ENCODE results near the gene AGXT2. TPM values are rescaled to one million over a fixed set of nuclear protein-coding genes. Genes with fewer than 3 reads are reported as not detected.

The AGXT2 gene
- total and polyA plus RNA-seq, 10 of the 15 experiments (the other 5 are each of a cell fraction or from before 2014, with no cell fraction given) = not detected

DNA sequence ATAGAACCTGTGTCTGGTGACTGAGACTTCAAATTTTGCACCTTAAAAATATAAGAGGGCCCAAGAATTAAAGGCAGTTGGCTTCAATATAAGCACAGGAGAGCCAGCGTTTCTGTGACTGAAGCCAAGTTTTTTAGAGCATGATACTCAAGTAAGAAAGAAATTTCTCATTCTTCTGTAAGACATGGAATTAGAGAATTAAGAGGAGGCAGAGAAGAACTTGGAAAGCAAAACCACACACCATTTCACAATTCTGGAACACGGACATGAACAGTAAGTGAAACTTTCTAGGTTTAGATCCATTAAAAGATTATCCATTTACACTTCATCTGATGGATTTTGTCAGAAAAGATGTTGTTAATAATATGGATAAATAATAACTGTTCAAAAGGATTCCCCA, 8.9 kb upstream of the AGXT2 start:
- Histone ChIP-seq H3K79me2 (ENCODE audit: control insufficient read depth, insufficient read depth, low read length) (no peaks in the 10 kb centered on the region), H3K36me3 (ENCODE audit: control insufficient read depth in 2 of 2, insufficient read depth in 2 of 2, low read length in 1 of 2) (no peaks in the 10 kb centered on the region), H4K20me1 (ENCODE audit: control insufficient read depth, insufficient read depth) (no peaks in the 10 kb centered on the region), H3K27me3 (replicated peaks in 1 of 2; ENCODE audit: control insufficient read depth in 2 of 2, insufficient read depth in 2 of 2, low read length in 1 of 2) (no peaks in the 10 kb centered on the region), H3K9ac (ENCODE audit: control insufficient read depth, insufficient read depth, low read length) (no peak overlapping the region), H3K4me2 (ENCODE audit: control insufficient read depth, insufficient read depth) (no peak overlapping the region), H3K4me1 (ENCODE audit: control insufficient read depth, insufficient read depth, low read length) (no peaks in the 10 kb centered on the region), H2AFZ (ENCODE audit: control insufficient read depth, low read depth, low read length) (no peak overlapping the region), H3K9me3 (replicated peaks; ENCODE audit: control insufficient read depth, insufficient read depth, low read length) (no peaks in the 10 kb centered on the region), H3K4me3 (no peak overlapping the region), H3K27ac (ENCODE audit: control insufficient read depth, insufficient read depth) (no peak overlapping the region)
- ChIA-PET CTCF (no interaction called here), RAD21 (ENCODE audit: unreplicated experiment) (interaction anchor here (0.8 kb wide), 1 partner anchor 722 kb away, joined by 3 read pairs; no protein-coding TSS in a partner anchor), POLR2A (interaction anchor here (1.2 kb wide), 1 partner anchor 156 kb away, joined by 3 read pairs; no protein-coding TSS in a partner anchor), SMC1A (ENCODE audit: uncharacterized antibody, unreplicated experiment) (interaction anchor here (1.2 to 1.3 kb wide), 2 partner anchors 11 to 12 kb away, joined by 3 to 4 read pairs; no protein-coding TSS in a partner anchor)
- FAIRE-seq = no peak
- intact Hi-C loops (cut with micrococcal nuclease; ENCODE audit: unreplicated experiment) (no loop called here), in situ Hi-C loops (cut with MboI) (no loop called here)
- no peak for ATAC-seq
- TF ChIP-seq SP1 (IDR thresholded peaks at IDR 0.05; ENCODE audit: low read depth, low read length) (no peak), LARP7 (IDR thresholded peaks at IDR 0.05) (no peak)
- 26% methylated on average over 2 of the region's 2 CpGs for WGBS (ENCODE audit: insufficient coverage, insufficient replicate concordance, low lambda C conversion rate, missing lambda C conversion rate)
- DNase-seq (ENCODE audit: low read depth, low spot score) = no peak
- BruUV-seq (replicated peaks) = no TSS peak

DNA sequence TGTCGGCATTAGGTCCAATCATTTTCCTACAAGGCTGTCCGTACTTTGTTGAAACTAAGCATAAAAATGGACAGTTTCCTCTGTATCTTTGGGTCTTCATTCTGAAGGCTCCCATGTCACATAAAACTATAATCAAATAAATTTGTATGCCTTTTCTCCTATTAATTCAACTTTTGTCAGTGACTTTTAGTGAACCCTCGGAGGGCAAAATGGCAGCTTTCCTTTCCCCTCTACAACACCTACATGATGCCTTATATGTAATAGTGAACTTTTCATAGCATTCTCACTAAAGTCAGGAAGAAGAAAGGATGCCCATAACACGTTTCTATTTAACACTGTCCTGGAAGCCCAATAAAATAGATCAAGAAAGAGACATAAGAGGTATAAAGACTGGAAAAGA, 5.1 kb upstream of the AGXT2 start:
- POLR2A ChIA-PET = no interaction called here
- no peaks in the 10 kb centered on the region for H3K36me3 ChIP-seq (ENCODE audit: control insufficient read depth in 2 of 2, insufficient read depth in 2 of 2, low read length in 1 of 2)
- H2AFZ ChIP-seq (ENCODE audit: control insufficient read depth, low read depth, low read length) = no peak overlapping the region
- H3K9me3 ChIP-seq (replicated peaks; ENCODE audit: control insufficient read depth, insufficient read depth, low read length) = no peaks in the 10 kb centered on the region
- H3K4me2 ChIP-seq (ENCODE audit: control insufficient read depth, insufficient read depth) = no peak overlapping the region
- CTCF ChIA-PET = no interaction called here
- FAIRE-seq = no peak
- ATAC-seq = no peak
- BruUV-seq (replicated peaks) = no TSS peak
- no peak for DNase-seq (ENCODE audit: low read depth, low spot score)
- in situ Hi-C loops (cut with MboI) = no loop called here
- 39% methylated on average over 4 of the region's 4 CpGs for WGBS (ENCODE audit: insufficient coverage, insufficient replicate concordance, low lambda C conversion rate, missing lambda C conversion rate)
- RAD21 ChIA-PET (ENCODE audit: unreplicated experiment) = no interaction called here
- no peaks in the 10 kb centered on the region for H4K20me1 ChIP-seq (ENCODE audit: control insufficient read depth, insufficient read depth)
- H3K4me3 ChIP-seq = no peak overlapping the region
- TF ChIP-seq E2F4 (IDR thresholded peaks at IDR 0.05; ENCODE audit: low read depth, low read length) = no peak
- H3K79me2 ChIP-seq (ENCODE audit: control insufficient read depth, insufficient read depth, low read length) = no peaks in the 10 kb centered on the region
- no peaks in the 10 kb centered on the region for H3K4me1 ChIP-seq (ENCODE audit: control insufficient read depth, insufficient read depth, low read length)
- no peak overlapping the region for H3K9ac ChIP-seq (ENCODE audit: control insufficient read depth, insufficient read depth, low read length)
- no peaks in the 10 kb centered on the region for H3K27me3 ChIP-seq (replicated peaks in 1 of 2; ENCODE audit: control insufficient read depth in 2 of 2, insufficient read depth in 2 of 2, low read length in 1 of 2)
- SMC1A ChIA-PET (ENCODE audit: uncharacterized antibody, unreplicated experiment) = no interaction called here
- intact Hi-C loops (cut with micrococcal nuclease; ENCODE audit: unreplicated experiment) = no loop called here
- H3K27ac ChIP-seq (ENCODE audit: control insufficient read depth, insufficient read depth) = no peak overlapping the region

Data from GM12878 (cell line).